HG02884 (cell line): Measurements from ENCODE around the gene CLPX.
"Not testable (repeated sequence)": the region's sequence is repeated elsewhere in the genome, so short reads cannot be mapped to it uniquely, and the experiment has no call there.

Experiments
- ATAC-seq: cut with Tn5 transposase; IDR thresholded peaks from one replicate; pipeline ENCODE4 v1.9.1; 2021; ENCODE audit warnings: mild to moderate bottlenecking, moderate library complexity; ENCODE audit not compliant: unreplicated experiment

Gene CLPX

DNA sequence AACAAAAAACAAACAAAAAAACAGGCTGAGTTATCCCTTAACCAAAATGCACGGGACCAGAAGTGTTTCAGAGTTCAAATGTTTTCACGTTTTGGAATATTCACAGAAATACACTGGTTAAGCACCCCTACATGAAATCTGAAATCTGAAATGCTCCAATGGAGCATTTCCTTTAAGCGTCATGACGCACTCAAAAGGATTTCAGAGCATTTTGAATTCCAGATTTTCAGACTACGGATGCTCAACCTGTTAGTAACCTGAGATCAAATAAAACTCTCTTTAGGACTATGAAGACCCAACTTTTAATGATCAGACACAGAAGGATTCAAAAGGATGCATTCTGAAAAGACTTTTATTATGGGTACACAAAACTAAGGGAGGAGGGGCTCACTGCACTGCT, 9.6 kb downstream of the CLPX start:
- ATAC-seq: no peak

- no peak for ATAC-seq
Observed at GRCh38 chr15:65174509-65174908, 10.6 kb downstream of the CLPX start.

GRCh38 chr15:65172531-65172930, 12.6 kb downstream of the CLPX start:
- no peak for ATAC-seq

GRCh38 chr15:65171428-65171827, 13.7 kb downstream of the CLPX start:
- ATAC-seq: no peak

- ATAC-seq: no peak
Observed at GRCh38 chr15:65165875-65166274, 19.3 kb downstream of the CLPX start.

GRCh38 chr15:65164139-65164538, 21.0 kb downstream of the CLPX start:
- ATAC-seq: no peak

- no peak for ATAC-seq
Observed at GRCh38 chr15:65163041-65163440, 22.1 kb downstream of the CLPX start.

DNA sequence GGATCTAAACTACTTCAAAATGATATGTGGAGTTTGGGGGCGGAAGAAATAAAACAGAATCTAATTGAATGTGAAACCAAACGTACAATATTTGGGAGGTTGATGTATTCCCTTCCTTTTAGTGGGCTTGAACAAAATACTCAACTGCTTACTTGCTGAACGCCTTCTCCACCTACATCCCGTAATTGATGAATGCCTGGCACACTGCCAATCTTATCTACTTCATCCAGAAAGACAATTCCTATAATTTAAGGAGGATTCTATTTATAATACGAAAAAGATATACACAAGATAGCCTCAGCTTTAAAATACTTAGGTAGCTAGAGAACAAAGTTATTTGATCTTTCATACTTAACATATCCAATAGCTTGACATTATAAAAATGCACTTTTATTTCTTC, 28.4 kb downstream of the CLPX start:
- ATAC-seq: no peak

DNA sequence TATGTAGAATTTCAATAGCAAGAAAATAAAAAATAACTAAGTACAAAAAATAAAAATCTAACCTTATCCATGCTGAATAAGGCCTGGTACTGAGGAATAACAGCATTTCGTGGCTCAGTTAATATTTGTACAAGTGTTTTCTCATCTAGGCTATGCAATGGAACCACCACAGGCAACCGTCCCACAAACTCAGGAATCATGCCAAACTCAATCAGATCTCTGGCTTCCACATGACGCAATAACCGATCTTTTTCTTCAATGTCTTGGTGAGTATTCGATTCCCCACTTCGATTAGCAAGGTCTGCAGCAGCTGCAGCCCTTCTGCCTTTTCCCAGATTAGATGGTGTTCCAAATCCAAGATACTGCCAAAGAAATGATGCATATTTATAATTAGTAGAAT, 30.4 kb downstream of the CLPX start:
- no peak for ATAC-seq

GRCh38 chr15:65147902-65148301, 37.2 kb downstream of the CLPX start:
- ATAC-seq: no peak

- ATAC-seq: no peak
Observed at GRCh38 chr15:65146438-65146837, 38.7 kb downstream of the CLPX start.

DNA sequence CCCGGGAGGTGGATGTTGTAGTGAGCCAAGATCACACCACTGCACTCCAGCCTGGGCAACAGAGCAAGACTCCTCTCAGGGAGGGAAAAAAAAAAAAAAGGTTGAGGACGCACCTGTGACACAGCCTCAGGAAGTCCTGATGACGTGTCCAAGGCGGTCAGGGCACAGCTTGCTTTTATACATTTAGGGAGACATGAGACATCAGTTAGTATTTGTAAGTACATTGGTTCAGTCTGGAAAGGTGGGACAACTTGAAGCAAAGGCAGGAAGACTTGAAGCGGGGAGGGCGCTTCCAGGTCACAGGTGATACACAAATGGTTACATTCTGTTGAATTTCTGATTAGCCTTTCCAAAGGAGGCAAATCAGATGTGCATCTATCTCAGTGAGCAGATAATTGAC, 46.5 kb downstream of the CLPX start:
- ATAC-seq: not testable (repeated sequence)

DNA sequence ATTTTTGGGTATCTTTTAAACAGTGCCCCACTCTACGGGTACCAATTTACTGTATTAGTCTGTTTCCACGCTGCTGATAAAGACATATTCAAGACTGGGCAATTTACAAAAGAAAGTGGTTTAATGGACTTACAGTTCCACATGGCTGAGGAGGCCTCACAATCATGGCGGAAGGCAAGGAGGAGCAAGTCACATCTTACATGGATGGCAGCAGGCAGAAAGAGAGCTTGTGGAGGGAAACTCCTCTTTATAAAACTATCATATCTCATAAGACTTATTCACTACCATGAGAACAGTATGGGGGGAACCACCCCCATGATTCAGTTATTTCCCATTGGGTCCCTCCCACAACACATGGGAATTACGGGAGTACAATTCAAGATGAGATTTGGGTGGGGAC, 47.2 kb downstream of the CLPX start:
- ATAC-seq: not testable (repeated sequence)

DNA sequence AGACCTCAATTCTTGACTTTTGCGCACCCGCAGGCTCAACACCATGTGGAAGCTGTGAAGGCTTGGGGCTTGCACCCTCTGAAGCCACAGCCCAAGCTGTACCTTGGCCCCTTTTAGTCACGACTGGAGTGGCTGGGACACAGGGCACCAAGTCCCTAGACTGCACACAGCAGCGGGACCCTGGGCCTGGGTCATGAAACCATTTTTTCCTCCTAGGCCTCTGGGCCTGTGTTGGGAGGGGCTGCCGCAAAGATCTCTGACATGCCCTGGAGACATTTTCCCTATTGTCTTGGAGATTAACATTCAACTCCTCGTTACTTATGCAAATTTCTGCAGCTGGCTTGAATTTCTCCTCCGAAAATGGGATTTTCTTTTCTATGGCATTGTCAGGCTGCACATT, 48.1 kb downstream of the CLPX start:
- not testable (repeated sequence) for ATAC-seq

DNA sequence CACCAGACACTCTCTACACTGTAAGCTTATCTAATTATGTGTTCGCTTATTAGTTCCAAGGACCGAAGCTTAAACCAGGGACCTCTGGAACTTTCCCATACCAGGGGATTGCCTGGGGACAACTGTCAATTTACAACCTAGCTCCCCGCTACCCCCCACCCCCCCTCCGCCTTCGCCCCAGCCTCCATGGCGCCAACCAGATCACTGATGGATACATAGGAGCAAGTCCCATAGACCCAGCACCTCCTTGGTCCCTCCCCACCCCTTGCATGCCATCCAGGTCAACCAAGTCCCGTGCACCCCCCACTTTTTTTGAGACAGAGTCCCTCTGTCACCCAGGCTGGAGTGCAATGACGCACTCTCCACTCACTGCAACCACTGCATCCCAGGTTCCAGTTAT, 50.6 kb downstream of the CLPX start:
- no peak for ATAC-seq

DNA sequence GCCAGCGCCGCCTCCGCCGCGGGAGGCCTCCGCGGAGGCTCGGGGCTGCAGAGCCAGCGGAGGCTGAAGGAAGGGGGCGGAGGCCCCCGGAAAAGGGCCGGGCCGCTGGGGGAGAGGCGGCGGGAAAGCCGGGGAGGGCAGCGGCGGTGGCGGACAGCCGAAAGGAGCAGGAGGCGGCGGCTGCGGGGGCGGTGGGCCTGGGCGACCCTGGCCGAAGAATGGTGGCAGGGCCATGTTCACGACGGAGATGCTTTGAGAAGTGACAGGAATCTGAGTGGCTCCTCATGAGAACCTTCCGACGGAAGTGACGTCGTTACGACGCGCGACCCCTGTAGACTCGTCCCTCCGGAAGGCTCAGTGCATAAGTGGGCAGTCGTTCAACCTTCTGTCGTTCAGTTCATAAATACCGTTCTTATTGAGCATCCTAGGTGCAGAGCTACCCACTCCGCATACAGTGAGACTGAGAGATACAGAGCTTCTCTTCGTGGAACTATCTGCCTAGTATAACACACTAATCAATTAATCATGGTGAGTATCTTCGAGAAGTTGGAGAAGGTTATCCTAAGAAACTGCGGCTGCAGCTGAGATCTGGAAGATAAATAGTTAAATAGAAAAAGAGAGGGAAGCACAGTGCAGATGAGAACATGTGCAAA, 51.5 kb downstream of the CLPX start, which contains the start of gene PDCD7:
Gene PDCD7 (minus strand): TSS at position 261 of the 653 bp plus-strand sequence. CDS start 27 bp downstream, at position 234.
- ATAC-seq: peak; percentile 80

- ATAC-seq: peak; percentile 35
Observed at GRCh38 chr15:65132878-65133547, 52.1 kb downstream of the CLPX start.

- no peak for ATAC-seq
Observed at GRCh38 chr15:65130941-65131340, 54.2 kb downstream of the CLPX start.

GRCh38 chr15:65115542-65115941, 69.6 kb downstream of the CLPX start:
- no peak for ATAC-seq

- no peak for ATAC-seq
Observed at GRCh38 chr15:65115086-65115485, 70.1 kb downstream of the CLPX start, which contains the start of gene UBAP1L. UBAP1L (minus strand) TSS chr15:65115200; CDS start chr15:65106215, 8,985 bp downstream.

DNA sequence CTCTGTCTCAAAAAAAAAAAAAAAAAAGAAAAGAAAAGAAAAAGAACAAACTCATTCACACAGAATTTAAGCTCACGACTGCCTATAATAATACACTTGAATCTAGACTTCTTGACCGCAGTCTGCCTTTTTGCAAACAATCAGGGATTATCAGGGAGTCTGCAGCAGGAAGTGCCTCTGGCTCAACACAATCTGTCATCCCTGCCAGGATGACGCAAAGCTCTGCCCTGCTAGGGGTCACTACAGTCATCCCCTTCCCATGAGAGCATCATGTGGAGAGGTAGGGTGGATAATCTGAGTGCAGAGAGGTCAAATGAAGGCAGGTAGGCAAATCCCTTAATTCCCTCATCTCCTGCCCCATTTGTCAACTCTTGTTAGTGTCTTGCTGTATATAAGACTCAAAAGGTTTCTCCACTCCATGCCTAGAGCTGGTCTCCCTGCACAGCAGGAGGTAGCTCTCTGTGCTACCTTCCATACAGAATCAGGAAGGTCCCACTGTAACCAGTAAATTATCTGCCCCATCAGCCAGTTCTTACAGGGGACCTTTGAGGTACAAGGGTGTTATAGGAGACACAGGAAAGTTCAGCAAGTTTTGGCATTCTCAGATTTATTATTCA, 74.4 kb downstream of the CLPX start:
- ATAC-seq: no peak

GRCh38 chr15:65106011-65106590, 79.0 kb downstream of the CLPX start:
- no peak for ATAC-seq
